Tibial nerve (tissue), 4 donors: Measurements from ENCODE around the gene ZNF827.

Source experiments
- EP300 ChIP-seq, 2 donors: sonication (generic); formaldehyde crosslinking; IDR thresholded peaks; one replicate each; pipeline ENCODE4 v1.6.1; 2017; ENCODE audit warnings: antibody characterized with exemption in 2 of 2, mild to moderate bottlenecking in 1 of 2
- POLR2A ChIP-seq, 2 donors: fragments of 450-650 bp; IDR thresholded peaks; one replicate each; pipeline ENCODE4 v1.6.1; 2017; ENCODE audit warnings: antibody characterized with exemption in 2 of 2, mild to moderate bottlenecking in 2 of 2, moderate library complexity in 2 of 2
- TF ChIP-seq, protein P1 (sequence below), 5 experiments: fragments of 200-600 bp in 3 of 5; fragments of 450-650 bp in 2 of 5; sonication (generic) in 3 of 5; IDR thresholded peaks; one replicate each; pipeline ENCODE4 v1.5.1; 2016 to 2019; ENCODE audit warnings: antibody characterized with exemption in 5 of 5, mild to moderate bottlenecking in 3 of 5, moderate library complexity in 2 of 5

DNA sequence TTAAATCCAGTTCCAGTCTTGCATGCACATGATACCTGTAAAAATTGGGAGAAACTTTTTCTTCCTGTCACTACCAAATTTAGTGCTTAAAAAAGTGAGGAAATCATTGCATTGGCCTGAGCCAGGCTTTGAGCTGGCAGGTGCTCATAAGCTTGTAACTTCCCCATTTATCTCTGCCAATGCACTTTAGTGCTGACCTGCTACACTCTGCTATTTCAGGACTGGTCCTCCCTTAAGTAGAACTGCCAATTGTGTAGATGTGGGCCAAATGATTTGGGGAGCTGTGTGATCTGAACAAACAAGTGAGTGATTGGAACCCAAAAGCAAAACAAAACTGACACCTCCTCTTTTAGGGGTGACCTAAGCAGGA, 51.8 kb downstream of the ZNF827 start:
- TF ChIP-seq, protein P1, sequence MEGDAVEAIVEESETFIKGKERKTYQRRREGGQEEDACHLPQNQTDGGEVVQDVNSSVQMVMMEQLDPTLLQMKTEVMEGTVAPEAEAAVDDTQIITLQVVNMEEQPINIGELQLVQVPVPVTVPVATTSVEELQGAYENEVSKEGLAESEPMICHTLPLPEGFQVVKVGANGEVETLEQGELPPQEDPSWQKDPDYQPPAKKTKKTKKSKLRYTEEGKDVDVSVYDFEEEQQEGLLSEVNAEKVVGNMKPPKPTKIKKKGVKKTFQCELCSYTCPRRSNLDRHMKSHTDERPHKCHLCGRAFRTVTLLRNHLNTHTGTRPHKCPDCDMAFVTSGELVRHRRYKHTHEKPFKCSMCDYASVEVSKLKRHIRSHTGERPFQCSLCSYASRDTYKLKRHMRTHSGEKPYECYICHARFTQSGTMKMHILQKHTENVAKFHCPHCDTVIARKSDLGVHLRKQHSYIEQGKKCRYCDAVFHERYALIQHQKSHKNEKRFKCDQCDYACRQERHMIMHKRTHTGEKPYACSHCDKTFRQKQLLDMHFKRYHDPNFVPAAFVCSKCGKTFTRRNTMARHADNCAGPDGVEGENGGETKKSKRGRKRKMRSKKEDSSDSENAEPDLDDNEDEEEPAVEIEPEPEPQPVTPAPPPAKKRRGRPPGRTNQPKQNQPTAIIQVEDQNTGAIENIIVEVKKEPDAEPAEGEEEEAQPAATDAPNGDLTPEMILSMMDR (IDR thresholded peaks at IDR 0.05): no peak
- TF ChIP-seq POLR2A (IDR thresholded peaks at IDR 0.05) (no peak), EP300 (IDR thresholded peaks at IDR 0.05) (no peak)
